D721Med (cell line): ENCODE data around the gene TIMP3.

Source experiments
- DNase-seq: peaks from one replicate; pipeline ENCODE4 v3.0.0; 2011; ENCODE audit warnings: low spot score; ENCODE audit not compliant: insufficient read length
- FAIRE-seq: peaks from 2 replicates; lab custom pipeline; 2011; peaks lifted over from hg19 to GRCh38; lab: Jason Lieb, UNC
- CTCF ChIP-seq: IDR thresholded peaks from 2 replicates; pipeline ENCODE4 v1.5.1; 2012; ENCODE audit warnings: mild to moderate bottlenecking, control low read depth; ENCODE audit not compliant: insufficient read depth; ENCODE audit errors: missing control alignments

Gene TIMP3

DNA sequence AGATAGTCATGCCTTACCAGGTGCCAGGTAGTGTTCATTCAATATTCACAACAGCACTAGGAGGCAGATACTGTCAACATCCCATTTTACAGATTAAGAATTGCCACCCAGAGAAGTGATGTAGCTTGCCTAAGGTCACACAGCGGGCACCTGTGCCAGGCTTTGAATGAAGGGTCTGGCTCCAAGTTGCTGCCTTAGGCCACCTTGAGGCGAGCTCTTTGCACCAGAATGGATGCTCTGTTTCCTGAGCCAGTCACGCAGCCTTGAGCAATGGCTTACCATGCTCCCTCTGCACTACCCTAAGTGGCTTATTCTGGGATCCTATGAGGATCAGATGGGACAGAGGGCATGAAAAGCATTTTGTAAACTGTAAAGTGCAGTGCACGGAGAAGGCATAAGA is 25.1 kb upstream of the TIMP3 start:
- FAIRE-seq (no peak), DNase-seq (no peak)
- no peak for TF ChIP-seq CTCF

DNA sequence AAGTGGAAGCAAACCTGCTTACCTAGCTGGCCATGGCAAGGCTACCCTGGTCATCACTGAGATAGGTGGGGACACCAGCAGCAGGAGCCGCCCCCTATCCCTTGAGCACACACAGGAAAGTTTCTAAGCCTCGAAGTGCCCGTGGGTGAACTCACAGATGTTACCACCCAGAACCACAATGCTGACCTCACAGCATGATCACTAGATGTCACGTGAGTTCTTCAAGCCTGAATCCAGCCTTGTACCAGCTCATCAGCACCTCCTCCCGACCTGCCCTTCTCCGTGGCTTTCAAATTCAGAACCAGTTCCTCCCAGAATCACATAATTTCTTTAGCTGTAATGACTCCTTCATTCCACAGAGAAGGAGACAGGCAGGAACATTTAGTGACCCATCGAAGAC is 24.7 kb upstream of the TIMP3 start:
- no peak for DNase-seq
- FAIRE-seq, result no peak
- no peak for TF ChIP-seq CTCF

DNA sequence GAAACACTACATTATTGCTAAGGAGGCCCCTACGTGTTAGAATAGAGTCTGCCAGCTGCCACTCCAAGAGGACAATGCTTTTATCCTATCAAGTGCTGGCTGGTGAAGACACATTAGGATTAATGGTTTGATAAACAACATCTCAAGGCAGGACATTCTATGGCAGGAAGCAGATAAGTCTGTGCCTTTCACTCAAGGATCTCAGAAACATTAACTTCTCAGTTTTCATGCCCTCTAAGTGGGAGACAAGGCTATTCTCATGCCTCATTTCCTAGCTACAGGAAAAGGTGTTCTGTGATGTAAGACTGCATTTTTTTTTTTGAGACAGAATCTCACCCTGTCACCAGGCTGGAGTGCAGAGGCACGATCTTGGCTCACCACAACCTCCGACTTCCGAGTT is 23.5 kb upstream of the TIMP3 start:
- TF ChIP-seq CTCF, result no peak
- DNase-seq (no peak), FAIRE-seq (no peak)

- DNase-seq (no peak), FAIRE-seq (no peak)
- no peak for TF ChIP-seq CTCF
Observed at GRCh38 chr22:32780726-32781310, 20.7 kb upstream of the TIMP3 start.

- FAIRE-seq (no peak), DNase-seq (no peak)
- TF ChIP-seq CTCF, result no peak
Observed at GRCh38 chr22:32781695-32782094, 19.8 kb upstream of the TIMP3 start.

GRCh38 chr22:32785321-32786026 is 16.0 kb upstream of the TIMP3 start:
- DNase-seq, result no peak
- TF ChIP-seq CTCF, result no peak
- FAIRE-seq, result no peak

GRCh38 chr22:32786027-32786418 is 15.5 kb upstream of the TIMP3 start:
- TF ChIP-seq CTCF, result no peak
- no peak for FAIRE-seq
- DNase-seq, result no peak
